Measurements from ENCODE around the gene MCAM.

GRCh38 chr11:119365071-119365591, 48.2 kb upstream of the MCAM start:
- no peak for TF ChIP-seq POLR2A (IDR thresholded peaks at IDR 0.05; ENCODE audit: low read depth, low read length)
- no peak for TF ChIP-seq POLR2AphosphoS5 (IDR thresholded peaks at IDR 0.05; ENCODE audit: low read depth, low read length)
- TF ChIP-seq TAF1 (IDR thresholded peaks at IDR 0.05; ENCODE audit: borderline replicate concordance, low read depth, low read length): no peak
